Fibroblast of pulmonary artery (primary cell): Measurements from ENCODE around the gene RBFOX2.

Experiments used
- DNase-seq: peaks from one replicate; pipeline ENCODE4 v3.0.0-alpha.2; 2010; ENCODE audit warnings: low read depth
- H3K4me3 ChIP-seq: replicated peaks from 2 replicates; pipeline ENCODE4 v1.5.1; 2011; ENCODE audit warnings: low read depth, mild to moderate bottlenecking, control low read depth, low read length, moderate library complexity
- TF ChIP-seq, protein P1 (sequence below): IDR thresholded peaks from 2 replicates; pipeline ENCODE4 v1.5.1; 2011; ENCODE audit warnings: mild to moderate bottlenecking, control low read depth, low read length, inconsistent platforms; ENCODE audit errors: missing control alignments

The RBFOX2 gene

DNA sequence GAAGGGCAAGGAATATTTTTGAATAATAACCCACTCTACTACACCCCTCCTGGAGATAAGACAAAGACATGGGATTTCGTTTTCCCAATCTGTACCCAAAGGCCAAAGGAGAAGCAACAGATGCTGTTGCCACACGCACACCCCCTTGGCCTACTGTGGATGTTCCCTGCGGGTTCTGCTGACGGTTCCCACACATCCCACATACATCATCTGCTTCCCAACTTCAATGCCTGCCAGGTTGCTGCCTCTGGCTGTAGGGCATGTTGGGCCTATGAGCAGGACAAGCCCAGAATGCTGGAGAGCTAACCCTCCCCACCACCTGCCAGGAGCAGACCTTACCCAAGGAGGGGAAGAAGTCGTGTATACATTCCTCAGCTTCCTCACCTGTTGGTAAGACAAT lies 13.6 kb upstream of the RBFOX2 start:
- no peak overlapping the region for H3K4me3 ChIP-seq
- DNase-seq = no peak
- TF ChIP-seq, protein P1, sequence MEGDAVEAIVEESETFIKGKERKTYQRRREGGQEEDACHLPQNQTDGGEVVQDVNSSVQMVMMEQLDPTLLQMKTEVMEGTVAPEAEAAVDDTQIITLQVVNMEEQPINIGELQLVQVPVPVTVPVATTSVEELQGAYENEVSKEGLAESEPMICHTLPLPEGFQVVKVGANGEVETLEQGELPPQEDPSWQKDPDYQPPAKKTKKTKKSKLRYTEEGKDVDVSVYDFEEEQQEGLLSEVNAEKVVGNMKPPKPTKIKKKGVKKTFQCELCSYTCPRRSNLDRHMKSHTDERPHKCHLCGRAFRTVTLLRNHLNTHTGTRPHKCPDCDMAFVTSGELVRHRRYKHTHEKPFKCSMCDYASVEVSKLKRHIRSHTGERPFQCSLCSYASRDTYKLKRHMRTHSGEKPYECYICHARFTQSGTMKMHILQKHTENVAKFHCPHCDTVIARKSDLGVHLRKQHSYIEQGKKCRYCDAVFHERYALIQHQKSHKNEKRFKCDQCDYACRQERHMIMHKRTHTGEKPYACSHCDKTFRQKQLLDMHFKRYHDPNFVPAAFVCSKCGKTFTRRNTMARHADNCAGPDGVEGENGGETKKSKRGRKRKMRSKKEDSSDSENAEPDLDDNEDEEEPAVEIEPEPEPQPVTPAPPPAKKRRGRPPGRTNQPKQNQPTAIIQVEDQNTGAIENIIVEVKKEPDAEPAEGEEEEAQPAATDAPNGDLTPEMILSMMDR = no peak

DNA sequence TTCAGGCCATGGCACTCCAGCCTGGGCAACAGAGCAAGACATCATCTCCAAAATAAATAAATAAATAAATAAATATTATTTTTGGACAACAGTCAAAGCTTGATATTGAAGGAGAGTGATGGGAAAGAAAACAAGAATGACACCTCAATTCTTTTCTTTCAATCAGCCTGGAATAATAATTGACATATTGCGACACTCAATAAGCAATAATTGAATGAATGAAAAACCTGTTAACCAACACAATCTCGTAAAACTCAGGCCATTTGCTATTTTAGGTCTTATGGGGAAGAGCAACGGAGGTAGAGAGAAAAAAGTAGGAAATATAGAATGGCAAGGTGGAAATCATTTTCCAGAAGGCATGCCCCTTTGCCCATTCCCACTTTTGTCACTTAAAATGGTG lies 10.5 kb upstream of the RBFOX2 start:
- DNase-seq = no peak
- TF ChIP-seq, protein P1 = no peak
- no peak overlapping the region for H3K4me3 ChIP-seq

GRCh38 chr22:36037102-36037758 lies 8.6 kb upstream of the RBFOX2 start:
- TF ChIP-seq, protein P1 = no peak
- H3K4me3 ChIP-seq = no peak overlapping the region
- DNase-seq = no peak

DNA sequence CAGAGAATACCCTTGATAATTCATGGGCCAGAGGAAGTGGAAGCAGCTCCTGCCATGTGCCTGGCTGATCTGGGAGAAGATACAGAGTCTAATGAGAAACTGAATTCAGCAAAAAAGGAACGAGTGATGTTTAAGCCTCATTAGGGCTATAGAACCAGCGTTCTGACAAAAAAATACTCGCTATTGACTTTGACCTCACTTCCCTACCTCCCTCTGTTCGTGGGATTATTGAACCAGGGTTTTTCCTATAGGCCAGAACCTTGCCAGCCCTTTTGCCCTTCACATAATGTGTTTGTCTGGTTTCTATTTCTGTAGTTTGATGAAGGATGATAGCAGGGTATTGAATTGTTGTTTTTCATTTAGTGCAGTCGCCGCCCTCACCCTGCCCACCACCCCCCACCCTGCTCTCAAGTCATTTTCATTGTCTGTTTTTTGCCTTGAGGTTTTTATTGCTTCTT lies 7.6 kb upstream of the RBFOX2 start:
- TF ChIP-seq, protein P1 = no peak

GRCh38 chr22:36032611-36033010 lies 4.0 kb upstream of the RBFOX2 start:
- TF ChIP-seq, protein P1 = no peak
- no peak overlapping the region for H3K4me3 ChIP-seq
- no peak for DNase-seq

More for the DNA sequence above, 7.6 kb upstream of the RBFOX2 start:
- DNase-seq = no peak
- H3K4me3 ChIP-seq = no peak overlapping the region

- no peak for DNase-seq
- H3K4me3 ChIP-seq = peak overlapping the region; percentile 54
- TF ChIP-seq, protein P1 = no peak
Observed at GRCh38 chr22:36029406-36029755, 757 bp upstream of the RBFOX2 start.
